AG08395 (cell line): ENCODE measurements around the gene GRIP1.
A peak's percentile ranks its signal among the peaks of the same experiment; 100 is the strongest.

Experiments used
- DNase-seq: peaks from one replicate; pipeline ENCODE4 v3.0.0; 2012; ENCODE audit warnings: mixed read lengths, low spot score

GRIP1 gene

GRCh38 chr12:66453120-66453519, 225.8 kb downstream of the GRIP1 start:
- no peak for DNase-seq

DNA sequence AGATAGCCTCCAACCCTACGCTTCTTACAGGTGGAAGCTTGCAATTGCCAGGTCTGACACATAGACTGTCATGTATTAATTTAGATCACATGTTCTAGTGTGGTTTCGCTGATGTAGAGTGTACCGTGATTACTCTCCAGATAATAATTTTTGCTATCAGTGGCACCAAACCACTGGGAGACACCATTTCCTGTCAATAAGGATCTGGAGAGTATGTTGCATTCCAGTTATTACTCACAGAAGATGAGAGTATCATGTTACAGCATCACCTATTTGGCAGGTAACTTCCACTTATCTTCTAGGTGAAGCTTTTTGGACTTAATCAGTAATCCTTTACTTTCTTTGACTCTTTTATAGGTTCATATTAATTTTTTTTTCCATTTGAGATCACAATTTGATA, 229.3 kb downstream of the GRIP1 start:
- DNase-seq = no peak

- no peak for DNase-seq
Observed at GRCh38 chr12:66447643-66448042, 231.2 kb downstream of the GRIP1 start.

DNA sequence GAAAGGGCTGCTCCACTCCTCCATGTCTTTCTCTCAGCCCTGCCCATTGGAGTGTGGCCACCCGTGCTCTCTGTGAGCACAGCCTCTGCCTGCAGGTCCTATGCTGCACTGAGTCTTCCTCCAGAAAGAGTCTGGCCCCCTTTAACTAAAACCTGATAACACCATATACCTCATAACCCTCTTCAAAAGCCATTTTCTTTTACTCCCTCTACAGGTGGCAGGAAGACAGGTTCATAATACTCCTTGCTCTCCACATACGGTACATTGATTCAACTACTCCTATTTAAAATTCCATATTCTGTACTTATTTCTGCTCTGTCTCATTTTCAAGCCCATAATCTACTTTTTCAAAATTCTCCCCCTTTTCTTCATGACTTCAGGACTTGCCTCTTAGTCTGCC, 232.6 kb downstream of the GRIP1 start:
- no peak for DNase-seq

- DNase-seq = no peak
Observed at GRCh38 chr12:66441905-66442559, 236.8 kb downstream of the GRIP1 start.

- DNase-seq = no peak
Observed at GRCh38 chr12:66438601-66439000, 240.3 kb downstream of the GRIP1 start.

- no peak for DNase-seq
Observed at GRCh38 chr12:66430106-66430505, 248.8 kb downstream of the GRIP1 start.

- DNase-seq = no peak
Observed at GRCh38 chr12:66428870-66429269, 250.0 kb downstream of the GRIP1 start.

GRCh38 chr12:66428261-66428660, 250.6 kb downstream of the GRIP1 start:
- no peak for DNase-seq

DNA sequence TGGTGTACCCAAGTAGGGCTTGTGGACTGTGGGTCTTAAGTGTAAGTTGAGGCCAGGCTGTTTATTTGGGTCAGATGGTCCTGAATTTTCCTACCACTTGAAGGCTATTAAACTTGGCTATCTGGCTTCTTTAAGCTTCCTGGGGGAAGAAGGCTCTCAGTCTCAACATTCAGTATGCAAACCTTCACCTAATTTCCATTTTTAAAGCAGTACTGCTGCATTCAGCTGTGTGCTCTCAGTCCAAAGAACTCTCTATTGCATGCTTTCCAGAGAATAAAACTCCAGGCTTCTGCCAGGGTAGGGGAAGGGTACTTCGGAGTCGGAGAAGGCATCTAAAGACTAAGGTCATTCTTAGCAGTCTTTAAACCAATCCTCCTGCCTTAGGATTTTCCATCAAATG, 252.2 kb downstream of the GRIP1 start:
- DNase-seq = no peak

DNA sequence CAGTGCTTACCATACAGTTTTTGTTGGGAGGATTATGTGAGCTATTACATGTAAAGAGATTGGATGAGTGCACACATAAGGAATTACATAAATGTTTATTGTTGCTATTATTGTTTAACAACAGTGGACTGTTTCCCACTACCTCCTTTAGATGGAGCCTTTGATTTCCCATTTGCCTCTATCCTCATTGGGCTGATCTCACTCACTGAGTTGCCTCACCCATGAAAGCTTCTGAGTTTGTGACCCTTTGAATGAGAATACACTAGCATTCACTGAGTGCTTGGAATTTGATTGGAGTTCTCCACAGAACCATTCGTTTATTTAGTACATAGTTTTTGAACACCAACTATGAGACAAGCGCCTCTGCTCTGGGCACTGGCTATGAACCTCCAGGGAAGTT, 255.6 kb downstream of the GRIP1 start:
- no peak for DNase-seq

GRCh38 chr12:66418908-66419307, 260.0 kb downstream of the GRIP1 start:
- DNase-seq = no peak

GRCh38 chr12:66417217-66417616, 261.7 kb downstream of the GRIP1 start:
- no peak for DNase-seq

DNA sequence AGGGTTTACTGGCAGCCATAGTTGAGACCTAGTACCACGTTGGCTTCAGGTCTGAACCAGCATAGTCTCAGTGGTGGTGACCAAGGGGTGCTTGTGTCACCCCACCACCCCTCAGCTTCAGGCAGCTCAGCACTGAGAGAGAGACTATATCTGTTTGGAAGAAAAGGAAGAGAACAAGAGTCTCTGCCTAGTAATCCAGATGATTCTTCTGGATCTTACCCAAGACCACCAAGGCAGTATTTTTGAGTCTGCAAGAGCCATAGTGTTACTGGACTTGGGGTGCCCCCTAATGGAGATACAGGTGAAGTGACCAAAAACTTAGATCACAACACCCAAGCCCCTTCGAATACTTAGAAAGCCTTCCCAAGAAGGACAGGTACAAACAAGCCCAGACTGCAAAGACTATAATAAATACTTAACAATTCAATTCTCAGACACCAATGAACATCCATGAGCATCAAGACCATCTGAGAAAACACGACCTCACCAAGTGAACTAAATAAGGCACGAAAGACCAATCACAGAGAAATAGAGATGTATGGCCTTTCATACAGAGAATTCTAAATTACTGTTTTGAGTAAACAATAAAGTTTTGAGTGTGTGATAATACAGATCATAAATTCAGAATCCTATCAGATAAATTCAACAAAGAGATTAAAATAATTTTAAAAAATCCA, 269.5 kb downstream of the GRIP1 start:
- DNase-seq = no peak

DNA sequence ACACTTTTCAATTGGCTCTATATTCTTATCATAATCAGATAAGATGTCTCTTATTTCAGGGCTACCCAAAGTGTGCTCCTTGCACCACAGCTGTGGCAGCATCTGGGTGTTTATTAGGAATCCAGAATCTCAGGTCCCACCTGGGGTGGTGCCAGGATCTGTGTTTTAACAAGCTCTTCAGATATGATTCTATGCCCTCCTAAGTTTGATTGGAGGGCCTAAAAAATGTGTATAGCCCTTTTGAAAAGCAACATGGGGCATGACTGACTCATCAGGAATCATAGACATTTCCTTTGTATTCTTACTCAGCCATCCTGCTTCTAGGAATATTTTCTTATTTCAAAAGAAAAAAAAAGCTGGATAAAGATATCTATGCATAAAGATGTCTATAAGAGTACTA, 273.5 kb downstream of the GRIP1 start:
- peak; percentile 44 for DNase-seq

GRCh38 chr12:66403746-66404145, 275.1 kb downstream of the GRIP1 start:
- DNase-seq = no peak

DNA sequence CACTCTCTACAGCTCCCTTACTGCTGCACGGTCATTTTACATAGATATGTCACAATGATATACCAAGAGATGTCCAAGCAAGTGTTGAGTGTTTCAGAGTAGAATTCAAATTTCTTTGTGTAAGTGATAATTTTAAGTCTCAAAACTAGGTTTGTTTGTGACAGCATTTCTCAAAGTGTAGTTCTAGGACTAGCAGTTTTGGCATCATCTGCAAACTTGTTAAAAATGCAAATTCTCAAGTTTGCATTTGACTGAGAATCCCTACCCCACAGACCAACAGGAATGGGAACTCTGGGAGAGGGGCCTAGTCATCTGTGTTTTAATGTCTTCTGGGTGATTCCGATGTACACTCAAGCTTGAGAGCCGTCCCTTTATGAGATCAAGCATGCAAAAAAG, 279.0 kb downstream of the GRIP1 start:
- DNase-seq = no peak

- DNase-seq = no peak
Observed at GRCh38 chr12:66398931-66399910, 279.7 kb downstream of the GRIP1 start.

- no peak for DNase-seq
Observed at GRCh38 chr12:66397574-66398290, 281.1 kb downstream of the GRIP1 start.

GRCh38 chr12:66393890-66394289, 285.0 kb downstream of the GRIP1 start:
- DNase-seq = no peak

DNA sequence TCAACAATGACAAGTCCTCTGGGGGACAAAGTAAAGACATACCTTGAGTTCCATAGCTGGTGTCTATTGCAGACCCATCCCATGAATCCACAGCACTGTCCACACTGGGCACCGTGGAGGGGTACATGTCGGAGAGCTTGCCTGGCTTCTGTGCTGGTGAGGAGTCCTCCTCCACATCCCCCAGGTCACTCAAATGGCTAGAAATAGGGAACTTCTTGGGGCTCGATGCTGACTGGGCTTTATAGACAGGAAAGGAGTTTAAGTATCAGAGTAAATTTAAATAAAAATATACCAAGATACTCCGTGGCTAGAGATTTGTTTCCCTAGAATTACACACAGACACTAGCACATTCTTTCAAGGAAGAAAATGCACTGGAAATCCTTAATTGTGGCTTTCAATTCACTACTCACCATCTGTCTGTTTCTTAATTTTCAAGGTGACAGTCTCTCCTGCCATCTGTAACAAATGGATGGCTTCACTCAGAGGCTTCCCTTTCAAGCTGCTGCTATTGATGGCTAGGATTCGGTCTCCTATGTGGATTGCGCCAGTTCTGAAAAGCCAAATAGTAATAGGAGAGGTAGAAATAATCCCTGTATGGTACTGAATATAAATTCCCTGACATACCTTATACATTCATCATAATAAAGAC, 286.5 kb downstream of the GRIP1 start:
- DNase-seq = no peak

DNA sequence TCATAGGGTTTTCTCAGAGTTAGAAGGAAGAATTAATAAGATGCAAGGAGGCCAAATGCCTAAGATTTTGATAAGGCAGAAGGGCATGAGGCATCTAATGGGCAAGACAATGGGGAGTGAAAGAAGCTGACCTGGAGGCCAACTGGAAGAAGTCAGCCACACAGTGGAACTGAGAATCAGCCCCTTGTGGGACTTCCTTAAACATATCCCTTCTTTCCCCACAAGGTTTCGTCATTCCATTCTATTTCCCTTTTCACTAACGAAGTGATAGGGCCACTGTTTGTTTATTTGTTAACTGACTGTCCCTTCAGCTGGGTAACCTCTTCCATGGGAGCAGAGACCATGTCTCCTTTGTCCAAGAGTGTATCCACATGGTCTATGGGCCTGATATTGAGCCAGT, 290.4 kb downstream of the GRIP1 start:
- no peak for DNase-seq
